OCI-LY3 (cell line): ENCODE results near the gene CYB5D1.

Experiments
- H2AFZ ChIP-seq: fragments of 200-600, 300-600 bp; shearing (Covaris generic); 2 replicates; pipeline ENCODE4 v1.6.0; 2014; ENCODE audit warnings: antibody characterized with exemption, low read depth, low read length
- H3K27ac ChIP-seq: fragments of 200-600, 300-600 bp; sonication (generic); 2 replicates; pipeline ENCODE4 v1.5.1; 2014; ENCODE audit warnings: mild to moderate bottlenecking, low read length, moderate library complexity, mixed read lengths
- H3K27me3 ChIP-seq: fragments of 200-600, 300-600 bp; sonication (generic); 2 replicates; pipeline ENCODE4 v1.6.1; 2014; ENCODE audit warnings: low read depth, low read length, mixed read lengths
- H3K36me3 ChIP-seq: fragments of 200-600, 300-600 bp; sonication (generic); replicated peaks from 2 replicates; pipeline ENCODE3; 2014; ENCODE audit warnings: low read depth, low read length, mixed read lengths
- H3K4me1 ChIP-seq: fragments of 300-600, 200-600 bp; sonication (generic); 2 replicates; pipeline ENCODE4 v1.6.1; 2014; ENCODE audit warnings: low read length, mixed read lengths
- H3K4me2 ChIP-seq: fragments of 200-600, 300-600 bp; sonication (generic); 2 replicates; pipeline ENCODE4 v1.6.1; 2014; ENCODE audit warnings: low read length, mixed read lengths
- H3K4me3 ChIP-seq: fragments of 300-600, 200-600 bp; sonication (generic); 2 replicates; pipeline ENCODE4 v1.5.1; 2014; ENCODE audit warnings: antibody characterized with exemption, mild to moderate bottlenecking, low read length, moderate library complexity
- H3K79me2 ChIP-seq: fragments of 300-600, 200-600 bp; shearing (Covaris generic); 2 replicates; pipeline ENCODE4 v1.6.1; 2014; ENCODE audit warnings: mild to moderate bottlenecking, low read length, mixed read lengths
- H3K9ac ChIP-seq: fragments of 300-600, 200-600 bp; shearing (Covaris generic); 2 replicates; pipeline ENCODE4 v1.6.0; 2014; ENCODE audit warnings: mild to moderate bottlenecking, low read length, moderate library complexity
- H3K9me3 ChIP-seq: fragments of 200-600, 300-600 bp; shearing (Covaris generic); 2 replicates; pipeline ENCODE4 v1.6.1; 2014; ENCODE audit warnings: low read length, mixed read lengths; ENCODE audit not compliant: insufficient read depth
- H4K20me1 ChIP-seq: fragments of 200-600, 300-600 bp; sonication (generic); 2 replicates; pipeline ENCODE4 v1.6.1; 2016; ENCODE audit warnings: low read length, mixed read lengths; ENCODE audit not compliant: insufficient read depth
- EZH2phosphoT487 ChIP-seq: fragments of 200-600 bp; shearing (Covaris generic); IDR thresholded peaks from 2 replicates; pipeline ENCODE4 v1.6.1; 2018; ENCODE audit warnings: antibody characterized with exemption, mixed run types, low read depth
- TF ChIP-seq, protein P1 (sequence below): fragments of 200-600, 300-600 bp; sonication (generic); IDR thresholded peaks from 2 replicates; pipeline ENCODE4 v1.5.1; 2014; ENCODE audit warnings: antibody characterized with exemption, low read length, low read depth

Gene CYB5D1

GRCh38 chr17:7820231-7820630 lies 37.6 kb upstream of the CYB5D1 start:
- Histone ChIP-seq H2AFZ (no peak overlapping the region), H3K27me3 (no peaks in the 10 kb centered on the region)
- no peak for TF ChIP-seq EZH2phosphoT487
- TF ChIP-seq, protein P1, sequence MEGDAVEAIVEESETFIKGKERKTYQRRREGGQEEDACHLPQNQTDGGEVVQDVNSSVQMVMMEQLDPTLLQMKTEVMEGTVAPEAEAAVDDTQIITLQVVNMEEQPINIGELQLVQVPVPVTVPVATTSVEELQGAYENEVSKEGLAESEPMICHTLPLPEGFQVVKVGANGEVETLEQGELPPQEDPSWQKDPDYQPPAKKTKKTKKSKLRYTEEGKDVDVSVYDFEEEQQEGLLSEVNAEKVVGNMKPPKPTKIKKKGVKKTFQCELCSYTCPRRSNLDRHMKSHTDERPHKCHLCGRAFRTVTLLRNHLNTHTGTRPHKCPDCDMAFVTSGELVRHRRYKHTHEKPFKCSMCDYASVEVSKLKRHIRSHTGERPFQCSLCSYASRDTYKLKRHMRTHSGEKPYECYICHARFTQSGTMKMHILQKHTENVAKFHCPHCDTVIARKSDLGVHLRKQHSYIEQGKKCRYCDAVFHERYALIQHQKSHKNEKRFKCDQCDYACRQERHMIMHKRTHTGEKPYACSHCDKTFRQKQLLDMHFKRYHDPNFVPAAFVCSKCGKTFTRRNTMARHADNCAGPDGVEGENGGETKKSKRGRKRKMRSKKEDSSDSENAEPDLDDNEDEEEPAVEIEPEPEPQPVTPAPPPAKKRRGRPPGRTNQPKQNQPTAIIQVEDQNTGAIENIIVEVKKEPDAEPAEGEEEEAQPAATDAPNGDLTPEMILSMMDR, result no peak

GRCh38 chr17:7822126-7822525 lies 35.7 kb upstream of the CYB5D1 start:
- 0 out of 2 replicates have a peak, but pooled peaks cover 3% of the 10 kb centered on the region for H3K27me3 ChIP-seq

More at GRCh38 chr17:7820231-7820630, 37.6 kb upstream of the CYB5D1 start:
- H4K20me1 ChIP-seq, result no peaks in the 10 kb centered on the region
- H3K4me1 ChIP-seq, result no peaks in the 10 kb centered on the region
- no peaks in the 10 kb centered on the region for H3K79me2 ChIP-seq
- H3K9me3 ChIP-seq, result no peaks in the 10 kb centered on the region
- H3K36me3 ChIP-seq, result no peaks in the 10 kb centered on the region
- H3K4me3 ChIP-seq, result no peak overlapping the region
- no peak overlapping the region for H3K9ac ChIP-seq
- H3K27ac ChIP-seq, result no peak overlapping the region
- H3K4me2 ChIP-seq, result no peak overlapping the region

DNA sequence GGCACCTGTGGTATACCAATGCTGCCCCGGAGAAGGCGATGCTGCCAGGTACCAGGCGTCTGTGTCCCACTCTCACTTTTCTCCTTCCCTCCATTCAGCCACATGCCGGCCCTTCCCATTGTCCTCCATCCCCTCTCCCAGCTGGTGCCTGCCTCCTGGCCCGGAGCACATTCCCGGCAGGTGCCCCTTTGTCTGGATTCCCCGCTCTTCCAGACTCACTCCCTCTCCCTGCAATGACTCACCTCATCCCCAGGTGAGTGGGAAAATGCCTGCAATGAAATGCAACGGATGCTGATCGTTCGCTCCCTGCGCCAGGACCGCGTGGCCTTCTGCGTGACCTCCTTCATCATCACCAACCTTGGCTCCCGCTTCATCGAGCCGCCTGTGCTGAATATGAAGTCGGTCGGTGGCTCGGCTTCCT lies 34.2 kb upstream of the CYB5D1 start:
- Histone ChIP-seq H4K20me1 (no peaks in the 10 kb centered on the region), H3K9ac (no peak overlapping the region), H3K27me3 (0 out of 2 replicates have a peak, but pooled peaks cover 3% of the 10 kb centered on the region), H3K4me1 (no peaks in the 10 kb centered on the region), H3K4me3 (no peak overlapping the region), H3K36me3 (no peaks in the 10 kb centered on the region), H3K9me3 (no peaks in the 10 kb centered on the region), H3K27ac (no peak overlapping the region), H3K79me2 (no peaks in the 10 kb centered on the region), H3K4me2 (no peak overlapping the region), H2AFZ (no peak overlapping the region)
- TF ChIP-seq, protein P1, result no peak
- no peak for TF ChIP-seq EZH2phosphoT487

More at GRCh38 chr17:7822126-7822525, 35.7 kb upstream of the CYB5D1 start:
- Histone ChIP-seq H3K4me1 (no peaks in the 10 kb centered on the region), H4K20me1 (no peaks in the 10 kb centered on the region), H3K36me3 (no peaks in the 10 kb centered on the region), H3K79me2 (no peaks in the 10 kb centered on the region), H3K4me3 (no peak overlapping the region), H3K9ac (no peak overlapping the region), H3K4me2 (no peak overlapping the region), H2AFZ (no peak overlapping the region), H3K27ac (no peak overlapping the region), H3K9me3 (no peaks in the 10 kb centered on the region)
- TF ChIP-seq, protein P1, result no peak
- TF ChIP-seq EZH2phosphoT487, result no peak

GRCh38 chr17:7824021-7824924 lies 33.5 kb upstream of the CYB5D1 start:
- Histone ChIP-seq H3K4me2 (no peak overlapping the region), H3K27me3 (0 out of 2 replicates have a peak, but pooled peaks cover 3% of the 10 kb centered on the region), H3K79me2 (no peaks in the 10 kb centered on the region), H3K9ac (no peak overlapping the region), H2AFZ (no peak overlapping the region), H3K4me3 (no peak overlapping the region), H3K27ac (no peak overlapping the region), H3K9me3 (no peaks in the 10 kb centered on the region), H3K4me1 (no peaks in the 10 kb centered on the region), H3K36me3 (no peaks in the 10 kb centered on the region), H4K20me1 (no peaks in the 10 kb centered on the region)
- no peak for TF ChIP-seq EZH2phosphoT487
- TF ChIP-seq, protein P1, result no peak
